HEK293 (cell line): ENCODE data around the gene DUT.

Experiments
- KLF17 ChIP-seq: fragments of 450-650 bp; formaldehyde crosslinking; IDR thresholded peaks from 2 replicates; pipeline ENCODE4 v1.5.1; 2016; ENCODE audit warnings: missing biosample characterization, missing genetic modification characterization
- TCF7L2 ChIP-seq: IDR thresholded peaks from 2 replicates; pipeline ENCODE4 v1.6.1; 2011; ENCODE audit warnings: low read depth, mild to moderate bottlenecking, inconsistent platforms, low read length, moderate library complexity, borderline replicate concordance
- ZBTB1 ChIP-seq: fragments of 450-650 bp; formaldehyde crosslinking; IDR thresholded peaks from 2 replicates; pipeline ENCODE4 v1.5.1; 2016; ENCODE audit warnings: missing biosample characterization, missing genetic modification characterization
- ZNF175 ChIP-seq: fragments of 450-650 bp; formaldehyde crosslinking; IDR thresholded peaks from 2 replicates; pipeline ENCODE4 v1.5.1; 2016; ENCODE audit warnings: missing biosample characterization, missing genetic modification characterization
- ZNF449 ChIP-seq: fragments of 450-650 bp; formaldehyde crosslinking; IDR thresholded peaks from 2 replicates; pipeline ENCODE4 v1.5.1; 2017; ENCODE audit warnings: missing biosample characterization, mild to moderate bottlenecking, missing genetic modification characterization, moderate library complexity
- ZNF530 ChIP-seq: fragments of 450-650 bp; formaldehyde crosslinking; IDR thresholded peaks from 2 replicates; pipeline ENCODE4 v1.5.1; 2016; ENCODE audit warnings: low read depth, missing biosample characterization, missing genetic modification characterization
- ZNF624 ChIP-seq: fragments of 450-650 bp; formaldehyde crosslinking; IDR thresholded peaks from 2 replicates; pipeline ENCODE4 v1.5.1; 2017; ENCODE audit warnings: missing biosample characterization, missing genetic modification characterization
- ZNF704 ChIP-seq: fragments of 450-650 bp; formaldehyde crosslinking; IDR thresholded peaks from 2 replicates; pipeline ENCODE4 v1.5.1; 2016; ENCODE audit warnings: missing biosample characterization, missing genetic modification characterization

GRCh38 chr15:48361685-48362084 is 30.5 kb downstream of the DUT start:
- TF ChIP-seq ZBTB1 (tag by site-specific recombination) (no peak), ZNF624 (tag by site-specific recombination) (no peak), KLF17 (no peak), ZNF175 (tag by site-specific recombination) (no peak), ZNF530 (tag by site-specific recombination) (no peak), TCF7L2 (no peak), ZNF449 (tag by site-specific recombination) (no peak), ZNF704 (tag by site-specific recombination) (no peak)
